ENCODE results near the gene DENND1C.

Gene DENND1C

DNA sequence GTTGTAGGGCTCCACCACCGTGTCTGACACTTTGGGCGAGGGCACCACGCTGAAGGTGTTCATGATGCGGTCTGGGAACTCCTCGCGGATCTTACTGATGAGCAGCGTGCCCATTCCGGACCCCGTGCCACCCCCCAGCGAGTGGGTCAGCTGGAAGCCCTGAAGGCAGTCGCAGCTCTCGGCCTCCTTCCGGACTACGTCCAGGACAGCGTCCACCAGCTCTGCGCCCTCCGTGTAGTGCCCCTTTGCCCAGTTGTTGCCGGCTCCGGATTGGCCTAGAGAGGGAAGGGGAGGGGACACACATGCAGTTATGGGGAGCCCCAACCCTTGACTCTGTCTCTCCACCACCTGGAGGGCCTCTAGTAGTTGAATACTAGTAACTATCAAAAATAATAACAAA, 14.4 kb upstream of the DENND1C start:
- 99% methylated on average over 16 of the region's 19 CpGs for WGBS (ENCODE audit: insufficient coverage)
- CTCF ChIA-PET = interaction anchor here (0.7 kb wide), 1 partner anchor 14 kb away, joined by 3 read pairs; the partner anchor contains the start of gene DENND1C
- no peaks in the 10 kb centered on the region for H3K27me3 ChIP-seq (replicated peaks in 2 of 5; ENCODE audit: control insufficient read depth in 4 of 5, insufficient read depth in 5 of 5, low read length in 4 of 5)
- peaks cover 0 to 8% (median 2%) of the 10 kb centered on the region in 4 experiments for H3K36me3 ChIP-seq (ENCODE audit: control insufficient read depth in 4 of 4, insufficient read depth in 4 of 4, low read length in 3 of 4)
- no peak overlapping the region for H3K27ac ChIP-seq (ENCODE audit: insufficient read depth in 1 of 2, low read depth in 1 of 2, low read length in 2 of 2, poor library complexity in 1 of 2, severe bottlenecking in 2 of 2)
- no peak overlapping the region for H3K4me3 ChIP-seq (ENCODE audit: control insufficient read depth in 1 of 7, extremely low read depth in 1 of 7, insufficient read depth in 4 of 7, low read depth in 2 of 7, low read length in 6 of 7)
- DNase-seq = no peak
- POLR2A ChIA-PET = no interaction called here
- H3K9me3 ChIP-seq (ENCODE audit: control extremely low read depth in 1 of 5, control insufficient read depth in 4 of 5, insufficient read depth in 2 of 5, low read depth in 1 of 5, low read length in 4 of 5) = peaks cover 0 to 9% (median 3%) of the 10 kb centered on the region in 5 experiments
- peaks cover 0 to under 1% (median under 1%) of the 10 kb centered on the region in 4 experiments for H3K4me1 ChIP-seq (ENCODE audit: control extremely low read depth in 1 of 4, control insufficient read depth in 4 of 4, insufficient read depth in 4 of 4, low read length in 3 of 4)

GRCh38 chr19:6494438-6495036, 12.9 kb upstream of the DENND1C start:
- no peak for DNase-seq
- ChIA-PET POLR2A (no interaction called here), CTCF (interaction anchor here (0.8 kb wide), 1 partner anchor 13 kb away, joined by 3 read pairs; the partner anchor contains the start of gene DENND1C)
- peaks cover 0 to 8% (median 2%) of the 10 kb centered on the region in 4 experiments for H3K36me3 ChIP-seq (ENCODE audit: control insufficient read depth in 4 of 4, insufficient read depth in 4 of 4, low read length in 3 of 4)
- H3K4me3 ChIP-seq (ENCODE audit: control insufficient read depth in 1 of 7, extremely low read depth in 1 of 7, insufficient read depth in 4 of 7, low read depth in 2 of 7, low read length in 6 of 7) = no peak overlapping the region
- no peaks in the 10 kb centered on the region for H3K4me1 ChIP-seq (ENCODE audit: control extremely low read depth in 1 of 4, control insufficient read depth in 4 of 4, insufficient read depth in 4 of 4, low read length in 3 of 4)
- 97% methylated on average over 7 of the region's 8 CpGs for WGBS (ENCODE audit: insufficient coverage)
- no peaks in the 10 kb centered on the region for H3K27me3 ChIP-seq (replicated peaks in 2 of 5; ENCODE audit: control insufficient read depth in 4 of 5, insufficient read depth in 5 of 5, low read length in 4 of 5)
- H3K9me3 ChIP-seq (ENCODE audit: control extremely low read depth in 1 of 5, control insufficient read depth in 4 of 5, insufficient read depth in 2 of 5, low read depth in 1 of 5, low read length in 4 of 5) = peaks cover 0 to 9% (median 3%) of the 10 kb centered on the region in 5 experiments
- H3K27ac ChIP-seq (ENCODE audit: insufficient read depth in 1 of 2, low read depth in 1 of 2, low read length in 2 of 2, poor library complexity in 1 of 2, severe bottlenecking in 2 of 2) = no peak overlapping the region

GRCh38 chr19:6491802-6492592, 10.4 kb upstream of the DENND1C start:
- POLR2A ChIA-PET = no interaction called here
- CTCF ChIA-PET = interaction anchor here (0.6 to 1.0 kb wide), 2 partner anchors 9 to 10 kb away, joined by 3 to 4 read pairs; partner anchors contain the start of gene DENND1C
- peaks cover 0 to 8% (median 2%) of the 10 kb centered on the region in 4 experiments for H3K36me3 ChIP-seq (ENCODE audit: control insufficient read depth in 4 of 4, insufficient read depth in 4 of 4, low read length in 3 of 4)
- H3K4me1 ChIP-seq (ENCODE audit: control extremely low read depth in 1 of 4, control insufficient read depth in 4 of 4, insufficient read depth in 4 of 4, low read length in 3 of 4) = no peaks in the 10 kb centered on the region
- H3K4me3 ChIP-seq (ENCODE audit: control insufficient read depth in 1 of 7, extremely low read depth in 1 of 7, insufficient read depth in 4 of 7, low read depth in 2 of 7, low read length in 6 of 7) = no peak overlapping the region
- DNase-seq = no peak
- WGBS (ENCODE audit: insufficient coverage) = 97% methylated on average over 3 of the region's 4 CpGs
- peaks cover 0 to 9% (median 3%) of the 10 kb centered on the region in 5 experiments for H3K9me3 ChIP-seq (ENCODE audit: control extremely low read depth in 1 of 5, control insufficient read depth in 4 of 5, insufficient read depth in 2 of 5, low read depth in 1 of 5, low read length in 4 of 5)
- H3K27ac ChIP-seq (ENCODE audit: insufficient read depth in 1 of 2, low read depth in 1 of 2, low read length in 2 of 2, poor library complexity in 1 of 2, severe bottlenecking in 2 of 2) = no peak overlapping the region
- H3K27me3 ChIP-seq (replicated peaks in 2 of 5; ENCODE audit: control insufficient read depth in 4 of 5, insufficient read depth in 5 of 5, low read length in 4 of 5) = no peaks in the 10 kb centered on the region

- H3K4me1 ChIP-seq (ENCODE audit: control extremely low read depth in 1 of 4, control insufficient read depth in 4 of 4, insufficient read depth in 4 of 4, low read length in 3 of 4) = no peaks in the 10 kb centered on the region
- peaks cover 0 to 3% (median 0%) of the 10 kb centered on the region in 4 experiments for H3K36me3 ChIP-seq (ENCODE audit: control insufficient read depth in 4 of 4, insufficient read depth in 4 of 4, low read length in 3 of 4)
- H3K27ac ChIP-seq (ENCODE audit: insufficient read depth in 1 of 2, low read depth in 1 of 2, low read length in 2 of 2, poor library complexity in 1 of 2, severe bottlenecking in 2 of 2) = no peak overlapping the region
- no peak overlapping the region for H3K4me3 ChIP-seq (ENCODE audit: control insufficient read depth in 1 of 7, extremely low read depth in 1 of 7, insufficient read depth in 4 of 7, low read depth in 2 of 7, low read length in 6 of 7)
- peaks cover 0 to 9% (median 3%) of the 10 kb centered on the region in 5 experiments for H3K9me3 ChIP-seq (ENCODE audit: control extremely low read depth in 1 of 5, control insufficient read depth in 4 of 5, insufficient read depth in 2 of 5, low read depth in 1 of 5, low read length in 4 of 5)
- 83% methylated on average over 2 of the region's 2 CpGs for WGBS (ENCODE audit: insufficient coverage)
- ChIA-PET POLR2A (no interaction called here), CTCF (interaction anchor here (1.2 kb wide), 1 partner anchor 8 kb away, joined by 3 read pairs; no protein-coding TSS in a partner anchor)
- no peaks in the 10 kb centered on the region for H3K27me3 ChIP-seq (replicated peaks in 2 of 5; ENCODE audit: control insufficient read depth in 4 of 5, insufficient read depth in 5 of 5, low read length in 4 of 5)
- no peak for DNase-seq
These were observed 8.5 kb upstream of the DENND1C start for GRCh38 chr19:6490134-6490533.

DNA sequence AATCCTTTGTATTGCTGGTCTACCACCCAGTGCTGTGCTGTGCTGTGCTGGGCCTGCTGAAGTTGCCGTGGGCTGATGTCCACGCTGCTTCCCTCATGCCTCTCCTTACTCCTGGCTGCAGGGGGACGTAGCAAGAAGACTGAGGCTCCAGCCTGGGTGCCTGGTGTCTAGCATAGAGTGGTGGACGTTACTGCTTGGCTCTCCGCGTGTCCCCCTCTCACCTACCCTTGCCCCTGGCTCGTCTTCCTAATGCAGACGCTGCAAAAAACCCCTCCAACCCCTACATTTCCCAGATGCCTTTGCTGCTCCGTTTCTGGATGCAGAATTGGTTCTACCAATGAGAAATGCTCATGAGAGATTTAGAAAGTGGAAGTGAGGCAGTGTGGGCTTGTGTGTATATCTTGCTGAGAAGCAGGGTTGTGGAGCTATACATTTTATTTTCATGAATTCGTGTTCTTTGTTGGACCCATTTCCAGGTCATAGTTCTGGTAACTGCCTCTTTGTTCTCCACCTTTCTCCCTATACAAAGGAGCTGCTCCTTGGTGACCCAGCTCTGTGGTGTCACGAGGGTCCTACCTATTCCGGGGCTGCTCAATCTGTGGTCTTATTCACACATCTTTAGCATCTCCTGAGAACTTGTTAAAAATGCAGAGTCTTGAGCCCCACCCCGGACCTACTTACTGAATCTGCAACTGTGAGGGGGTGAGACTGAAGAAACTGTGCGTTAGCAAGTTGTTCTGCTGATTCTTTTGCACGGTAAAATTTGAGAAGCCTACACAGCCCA, 7.9 kb upstream of the DENND1C start:
- POLR2A ChIA-PET = no interaction called here
- CTCF ChIA-PET = no interaction called here

DNA sequence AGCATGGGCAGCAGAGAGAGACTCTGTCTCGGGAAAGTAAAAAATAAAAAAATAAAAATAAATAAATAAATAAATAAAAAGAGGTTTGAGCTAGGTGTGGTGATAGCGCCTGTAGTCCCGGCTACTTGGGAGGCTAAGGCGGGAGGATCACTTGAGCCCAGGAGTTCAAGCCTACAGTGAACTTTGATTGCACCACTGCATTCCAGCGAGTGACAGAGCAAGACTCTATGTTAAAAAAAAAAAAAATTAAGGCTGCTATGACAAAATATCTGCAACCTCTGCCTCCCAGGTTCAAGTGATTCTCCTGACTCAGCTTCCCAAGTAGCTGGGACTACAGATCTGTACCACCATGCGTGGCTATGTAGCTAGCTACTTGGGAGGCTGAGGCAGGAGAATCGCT, 3.2 kb upstream of the DENND1C start:
- DNase-seq = no peak
- ChIA-PET POLR2A (no interaction called here), CTCF (interaction anchor here (0.7 to 1.4 kb wide), 2 partner anchors 18 to 230 kb away, joined by 3 to 4 read pairs; no protein-coding TSS in a partner anchor)
- 96% methylated on average over 5 of the region's 7 CpGs for WGBS (ENCODE audit: insufficient coverage)
- H3K4me1 ChIP-seq (ENCODE audit: control extremely low read depth in 1 of 4, control insufficient read depth in 4 of 4, insufficient read depth in 4 of 4, low read length in 3 of 4) = peaks cover 0 to 20% (median 18%) of the 10 kb centered on the region in 4 experiments
- H3K36me3 ChIP-seq (ENCODE audit: control insufficient read depth in 4 of 4, insufficient read depth in 4 of 4, low read length in 3 of 4) = no peaks in the 10 kb centered on the region
- no peaks in the 10 kb centered on the region for H3K9me3 ChIP-seq (ENCODE audit: control extremely low read depth in 1 of 5, control insufficient read depth in 4 of 5, insufficient read depth in 2 of 5, low read depth in 1 of 5, low read length in 4 of 5)
- no peak overlapping the region for H3K27ac ChIP-seq (ENCODE audit: insufficient read depth in 1 of 2, low read depth in 1 of 2, low read length in 2 of 2, poor library complexity in 1 of 2, severe bottlenecking in 2 of 2)
- no peaks in the 10 kb centered on the region for H3K27me3 ChIP-seq (replicated peaks in 2 of 5; ENCODE audit: control insufficient read depth in 4 of 5, insufficient read depth in 5 of 5, low read length in 4 of 5)
- no peak overlapping the region for H3K4me3 ChIP-seq (ENCODE audit: control insufficient read depth in 1 of 7, extremely low read depth in 1 of 7, insufficient read depth in 4 of 7, low read depth in 2 of 7, low read length in 6 of 7)

More for the DNA sequence above, 7.9 kb upstream of the DENND1C start:
- no peak overlapping the region for H3K27ac ChIP-seq (ENCODE audit: insufficient read depth in 1 of 2, low read depth in 1 of 2, low read length in 2 of 2, poor library complexity in 1 of 2, severe bottlenecking in 2 of 2)
- peak overlapping the region in 2 of 7 experiments; percentile 7 to 17 for H3K4me3 ChIP-seq (ENCODE audit: control insufficient read depth in 1 of 7, extremely low read depth in 1 of 7, insufficient read depth in 4 of 7, low read depth in 2 of 7, low read length in 6 of 7)
- 72% methylated on average over 7 of the region's 15 CpGs for WGBS (ENCODE audit: insufficient coverage)
- no peaks in the 10 kb centered on the region for H3K27me3 ChIP-seq (replicated peaks in 2 of 5; ENCODE audit: control insufficient read depth in 4 of 5, insufficient read depth in 5 of 5, low read length in 4 of 5)
- peaks cover 0 to 9% (median 3%) of the 10 kb centered on the region in 5 experiments for H3K9me3 ChIP-seq (ENCODE audit: control extremely low read depth in 1 of 5, control insufficient read depth in 4 of 5, insufficient read depth in 2 of 5, low read depth in 1 of 5, low read length in 4 of 5)
- H3K36me3 ChIP-seq (ENCODE audit: control insufficient read depth in 4 of 4, insufficient read depth in 4 of 4, low read length in 3 of 4) = no peaks in the 10 kb centered on the region
- DNase-seq = no peak
- H3K4me1 ChIP-seq (ENCODE audit: control extremely low read depth in 1 of 4, control insufficient read depth in 4 of 4, insufficient read depth in 4 of 4, low read length in 3 of 4) = no peaks in the 10 kb centered on the region
